DMS53 treated with DMSO at 0.1 percent for 48 hours (cell line): ENCODE data around the gene ITIH2.

Experiments used
- DNase-seq: peaks from one replicate; lab custom pipeline; 2025; ENCODE audit not compliant: unreplicated experiment; lab: John Stamatoyannopoulos, UW

The ITIH2 gene

DNA sequence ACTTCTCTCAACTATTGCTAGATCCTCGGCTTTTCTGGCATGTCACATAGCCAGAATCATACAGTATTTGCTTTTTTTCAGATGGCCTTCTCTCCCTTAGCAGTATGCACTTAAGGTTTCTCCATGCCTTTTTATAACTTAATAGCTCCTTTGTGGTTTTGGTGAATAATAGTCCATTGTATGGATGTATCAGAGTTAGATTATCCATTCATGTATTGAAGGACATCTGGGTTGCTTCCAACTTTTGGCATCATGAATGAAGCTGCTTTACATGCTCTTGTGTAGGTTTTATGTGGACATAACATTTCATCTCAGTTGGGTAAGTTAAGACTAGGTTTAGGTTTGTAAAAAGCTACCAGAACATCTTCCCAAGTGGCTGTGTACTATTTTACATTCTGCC lies 89.4 kb downstream of the ITIH2 start:
- no peak for DNase-seq

DNA sequence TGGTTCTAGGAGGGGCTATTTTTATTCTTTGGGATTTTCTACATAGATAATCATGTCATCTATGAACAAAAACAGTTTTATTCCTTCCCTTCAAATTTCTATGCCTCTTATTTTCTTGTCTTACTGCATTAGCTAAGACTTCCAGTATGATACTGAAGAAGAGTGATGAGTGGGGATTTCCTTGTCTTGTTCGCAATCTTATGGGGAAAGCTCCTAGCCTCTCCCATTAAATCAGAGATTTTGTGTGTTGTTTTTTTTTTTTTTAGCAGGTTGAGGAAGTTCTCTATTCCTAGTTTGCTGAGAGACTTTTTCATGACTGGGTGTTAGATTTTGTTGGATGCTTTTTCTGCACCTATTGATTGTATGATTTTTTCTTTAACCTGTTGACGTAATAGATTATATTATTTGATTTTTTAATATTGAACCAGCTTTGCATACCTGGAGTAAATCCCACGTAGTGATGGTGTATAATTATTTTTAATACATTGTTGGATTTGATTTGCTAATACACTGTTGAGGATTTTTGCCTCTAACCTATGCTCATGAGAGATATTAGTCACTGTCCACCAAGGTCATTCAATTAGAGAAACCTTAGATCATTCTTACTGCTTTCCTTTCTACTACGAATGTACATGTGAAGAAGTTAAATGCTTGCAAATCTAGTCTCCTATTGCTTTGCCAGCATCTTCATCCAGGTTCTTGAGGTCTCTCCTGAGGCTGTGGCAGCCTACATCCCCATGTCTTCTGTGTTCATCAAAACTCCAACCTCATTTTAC lies 91.3 kb downstream of the ITIH2 start:
- DNase-seq: no peak

DNA sequence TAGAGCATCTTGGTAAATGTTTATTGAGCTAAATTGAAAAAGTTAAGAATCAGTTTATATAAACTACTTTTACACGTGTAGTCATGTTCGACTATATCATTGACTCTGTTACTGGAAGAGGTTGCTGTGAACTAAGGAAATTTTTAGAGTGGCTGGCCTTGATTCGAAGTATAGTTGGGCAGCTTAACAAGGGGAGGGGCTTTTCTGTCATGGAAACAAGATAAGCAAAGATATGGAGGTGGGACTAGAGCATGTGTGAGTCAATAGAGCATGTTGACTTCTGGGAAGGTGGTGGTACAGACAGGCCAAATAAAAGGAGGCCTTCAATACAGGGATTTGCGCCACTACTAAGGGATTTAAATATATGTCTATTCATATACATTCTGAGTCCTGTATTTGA lies 92.5 kb downstream of the ITIH2 start:
- DNase-seq: no peak

DNA sequence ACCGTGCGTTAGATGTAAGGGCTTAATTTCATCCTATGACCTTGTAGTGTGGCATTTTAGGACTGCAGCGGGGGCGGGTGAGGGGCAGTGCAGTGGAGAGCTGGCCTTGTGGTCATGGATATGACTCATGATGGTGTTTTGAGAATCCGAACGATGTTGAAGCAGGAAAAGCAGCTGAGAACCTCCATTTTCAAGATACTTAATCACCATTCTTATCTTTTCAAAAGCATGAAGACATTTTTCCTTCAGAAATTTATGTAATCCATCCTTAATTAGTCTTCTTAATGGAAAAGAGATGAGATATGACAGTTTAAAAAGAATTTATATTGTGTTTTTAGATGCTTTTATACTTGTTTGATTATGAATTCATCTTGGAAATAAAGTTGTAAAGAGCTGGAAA lies 94.5 kb downstream of the ITIH2 start:
- no peak for DNase-seq
